HUES48 (cell line): Measurements from ENCODE around the gene LAMTOR5.
"Not testable (repeated sequence)": the region's sequence is repeated elsewhere in the genome, so short reads cannot be mapped to it uniquely, and the experiment has no call there.

Source experiments
- H3K27ac ChIP-seq: one replicate; pipeline ENCODE4 v1.7.0; 2013; ENCODE audit warnings: low read depth, low read length, inconsistent platforms
- H3K27me3 ChIP-seq: 2 replicates; pipeline ENCODE4 v1.6.1; 2013; ENCODE audit warnings: mild to moderate bottlenecking, low read length; ENCODE audit not compliant: control insufficient read depth, insufficient read depth
- H3K36me3 ChIP-seq: 2 replicates; pipeline ENCODE4 v1.6.1; 2013; ENCODE audit warnings: low read length; ENCODE audit not compliant: control insufficient read depth, insufficient read depth
- H3K4me1 ChIP-seq: 2 replicates; pipeline ENCODE4 v1.6.1; 2013; ENCODE audit warnings: mild to moderate bottlenecking, low read length; ENCODE audit not compliant: control insufficient read depth, insufficient read depth
- H3K4me3 ChIP-seq: 2 replicates; pipeline ENCODE4 v1.5.1; 2013; ENCODE audit warnings: mild to moderate bottlenecking, low read depth, low read length
- H3K9ac ChIP-seq: 2 replicates; pipeline ENCODE4 v1.6.1; 2013; ENCODE audit warnings: mild to moderate bottlenecking, low read depth, low read length, moderate library complexity
- H3K9me3 ChIP-seq: 2 replicates; pipeline ENCODE4 v1.6.1; 2013; ENCODE audit warnings: low read length; ENCODE audit not compliant: control insufficient read depth, insufficient read depth

LAMTOR5 gene

GRCh38 chr1:110441888-110442287 is 34.4 kb upstream of the LAMTOR5 start:
- H3K4me1 ChIP-seq: no peaks in the 10 kb centered on the region
- H3K36me3 ChIP-seq: no peaks in the 10 kb centered on the region
- no peak overlapping the region for H3K4me3 ChIP-seq
- H3K9me3 ChIP-seq: no peaks in the 10 kb centered on the region
- H3K27ac ChIP-seq: no peak overlapping the region
- H3K27me3 ChIP-seq: no peaks in the 10 kb centered on the region
- H3K9ac ChIP-seq: no peak overlapping the region

DNA sequence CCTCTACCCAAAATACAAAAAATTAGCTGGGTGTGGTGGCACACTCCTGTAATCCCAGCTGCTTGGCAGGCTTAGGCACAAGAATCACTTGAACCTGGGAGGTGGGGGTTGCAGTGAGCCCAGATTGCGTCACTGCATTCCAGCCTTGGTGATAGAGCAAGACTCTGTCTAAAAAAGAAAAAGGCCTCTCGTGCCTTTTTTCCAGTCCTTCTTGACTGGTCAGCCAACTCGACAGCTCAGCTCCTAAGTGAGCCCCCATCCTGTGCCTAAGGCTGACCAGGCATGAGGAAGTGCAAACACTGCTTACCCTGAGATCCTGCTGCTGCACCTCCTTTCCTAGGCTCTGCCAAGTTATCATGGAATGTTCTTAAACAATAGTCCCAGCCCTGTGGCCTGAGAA is 33.4 kb upstream of the LAMTOR5 start:
- no peak overlapping the region for H3K4me3 ChIP-seq
- H3K9ac ChIP-seq: no peak overlapping the region
- H3K4me1 ChIP-seq: no peaks in the 10 kb centered on the region
- no peaks in the 10 kb centered on the region for H3K9me3 ChIP-seq
- no peaks in the 10 kb centered on the region for H3K27me3 ChIP-seq
- H3K27ac ChIP-seq: no peak overlapping the region
- no peaks in the 10 kb centered on the region for H3K36me3 ChIP-seq

- H3K9ac ChIP-seq, H3K36me3 ChIP-seq, H3K4me1 ChIP-seq, H3K4me3 ChIP-seq, H3K27ac ChIP-seq, H3K27me3 ChIP-seq, H3K9me3 ChIP-seq: not testable (repeated sequence)
Observed at GRCh38 chr1:110439873-110440272, 32.4 kb upstream of the LAMTOR5 start.

DNA sequence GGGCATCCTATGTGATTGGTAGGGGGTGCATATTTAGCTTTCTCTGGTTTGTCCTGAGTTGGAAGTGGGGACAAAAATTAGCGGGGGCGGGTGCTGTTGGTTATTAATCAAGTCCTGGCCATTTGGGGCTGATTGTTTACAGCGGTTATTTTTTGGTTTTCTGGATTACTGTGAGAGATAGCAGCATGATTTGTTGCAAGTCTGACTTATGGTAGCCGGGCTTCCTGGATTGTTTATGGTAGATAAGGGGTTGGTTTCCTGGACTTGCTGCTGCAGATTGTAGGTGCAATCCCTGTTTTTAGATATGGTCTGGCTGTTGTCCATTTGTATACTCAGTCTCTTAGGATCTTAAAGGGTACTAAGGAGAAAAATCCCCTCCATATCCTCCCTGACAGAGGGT is 31.4 kb upstream of the LAMTOR5 start:
- H3K9me3 ChIP-seq: no peaks in the 10 kb centered on the region
- H3K9ac ChIP-seq: no peak overlapping the region
- no peaks in the 10 kb centered on the region for H3K36me3 ChIP-seq
- H3K27ac ChIP-seq: no peak overlapping the region
- peaks cover 5% of the 10 kb centered on the region for H3K4me1 ChIP-seq
- H3K4me3 ChIP-seq: no peak overlapping the region
- no peaks in the 10 kb centered on the region for H3K27me3 ChIP-seq

DNA sequence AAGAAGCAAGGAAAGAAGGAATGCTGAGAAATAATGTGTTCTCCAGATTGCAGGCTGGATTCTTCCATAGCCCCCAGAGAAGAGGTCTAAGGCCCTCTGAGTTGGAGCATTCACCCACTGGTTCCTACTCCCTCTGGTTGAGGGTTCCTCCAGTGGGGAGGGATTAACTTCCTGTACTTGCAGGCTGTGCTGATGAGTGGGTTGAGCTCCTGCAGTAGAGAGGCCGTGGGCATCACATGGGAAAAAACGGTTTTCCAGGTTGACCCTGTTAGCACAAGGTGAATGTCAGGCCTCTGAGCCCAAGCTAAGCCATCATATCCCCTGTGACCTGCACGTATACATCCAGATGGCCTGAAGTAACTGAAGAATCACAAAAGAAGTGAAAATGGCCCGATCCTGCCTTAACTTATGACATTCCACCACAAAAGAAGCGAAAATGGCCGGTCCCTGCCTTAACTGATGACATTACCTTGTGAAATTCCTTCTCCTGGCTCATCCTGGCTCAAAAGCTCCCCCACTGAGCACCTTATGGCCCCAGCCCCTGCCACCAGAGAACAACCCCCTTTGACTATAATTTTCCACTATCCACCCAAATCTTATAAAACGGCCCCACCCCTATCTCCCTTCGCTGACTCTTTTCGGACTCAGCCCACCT is 30.3 kb upstream of the LAMTOR5 start:
- not testable (repeated sequence) for H3K9me3 ChIP-seq, H3K4me3 ChIP-seq, H3K9ac ChIP-seq, H3K36me3 ChIP-seq, H3K27me3 ChIP-seq
- Histone ChIP-seq H3K27ac (peak overlapping the region; percentile 57), H3K4me1 (peaks cover 11% of the 10 kb centered on the region)

DNA sequence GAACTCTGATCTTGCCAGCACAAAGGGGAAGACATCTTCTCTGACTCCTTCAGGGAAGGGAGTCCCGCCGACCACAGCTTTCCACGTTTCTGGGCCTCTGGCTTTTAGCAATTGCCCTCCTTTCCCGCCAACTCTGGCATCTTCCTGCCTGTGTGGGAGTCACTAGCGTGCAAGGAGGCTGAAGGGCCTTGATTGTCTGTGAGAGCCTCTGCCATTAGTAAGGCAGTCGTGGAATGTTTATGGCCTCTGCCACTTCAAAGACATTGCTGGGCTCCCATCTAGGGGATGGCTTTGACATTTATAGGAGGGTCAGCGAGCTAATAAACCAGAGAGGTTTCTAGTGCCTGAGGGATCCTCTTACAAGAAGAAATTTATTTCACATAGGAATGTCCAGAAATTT is 29.1 kb upstream of the LAMTOR5 start:
- H3K27ac ChIP-seq: no peak overlapping the region
- H3K36me3 ChIP-seq: no peaks in the 10 kb centered on the region
- H3K27me3 ChIP-seq: no peaks in the 10 kb centered on the region
- H3K4me3 ChIP-seq: no peak overlapping the region
- H3K9me3 ChIP-seq: no peaks in the 10 kb centered on the region
- H3K4me1 ChIP-seq: peaks cover 11% of the 10 kb centered on the region
- no peak overlapping the region for H3K9ac ChIP-seq

DNA sequence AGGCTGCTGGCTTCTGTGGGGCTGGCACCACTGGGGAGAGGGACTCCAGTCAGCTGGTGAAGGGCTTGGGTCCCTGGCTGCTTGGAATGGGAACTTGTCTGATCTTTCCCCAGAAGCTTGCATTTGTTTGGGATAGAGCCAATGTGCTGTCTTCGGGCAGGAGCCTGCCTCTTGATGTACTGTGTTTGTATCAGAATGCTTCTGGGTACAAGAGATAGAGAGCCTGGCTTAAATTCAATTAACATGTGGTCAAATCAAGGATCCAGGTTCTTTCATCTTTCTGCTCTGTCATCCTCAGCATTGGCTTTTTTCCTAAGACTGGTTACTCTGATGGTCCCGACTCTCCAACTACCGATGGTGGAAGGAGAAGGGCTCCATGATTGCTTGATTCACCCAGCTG is 27.5 kb upstream of the LAMTOR5 start:
- H3K4me1 ChIP-seq: peaks cover 11% of the 10 kb centered on the region
- no peak overlapping the region for H3K27ac ChIP-seq
- H3K4me3 ChIP-seq: no peak overlapping the region
- H3K27me3 ChIP-seq: no peaks in the 10 kb centered on the region
- no peak overlapping the region for H3K9ac ChIP-seq
- H3K9me3 ChIP-seq: no peaks in the 10 kb centered on the region
- H3K36me3 ChIP-seq: no peaks in the 10 kb centered on the region

GRCh38 chr1:110433803-110434202 is 26.3 kb upstream of the LAMTOR5 start:
- peak overlapping the region; percentile 51 for H3K27ac ChIP-seq
- no peak overlapping the region for H3K9ac ChIP-seq
- H3K9me3 ChIP-seq: no peaks in the 10 kb centered on the region
- no peaks in the 10 kb centered on the region for H3K27me3 ChIP-seq
- no peaks in the 10 kb centered on the region for H3K36me3 ChIP-seq
- H3K4me3 ChIP-seq: no peak overlapping the region
- H3K4me1 ChIP-seq: peaks cover 11% of the 10 kb centered on the region

GRCh38 chr1:110433213-110433612 is 25.7 kb upstream of the LAMTOR5 start:
- Histone ChIP-seq H3K9me3 (no peaks in the 10 kb centered on the region), H3K27me3 (no peaks in the 10 kb centered on the region), H3K36me3 (no peaks in the 10 kb centered on the region), H3K4me1 (peaks cover 11% of the 10 kb centered on the region), H3K4me3 (no peak overlapping the region), H3K27ac (no peak overlapping the region), H3K9ac (no peak overlapping the region)

- H3K4me3 ChIP-seq: no peak overlapping the region
- no peak overlapping the region for H3K9ac ChIP-seq
- H3K27ac ChIP-seq: no peak overlapping the region
- peaks cover 11% of the 10 kb centered on the region for H3K4me1 ChIP-seq
- H3K9me3 ChIP-seq: no peaks in the 10 kb centered on the region
- no peaks in the 10 kb centered on the region for H3K27me3 ChIP-seq
- no peaks in the 10 kb centered on the region for H3K36me3 ChIP-seq
Observed at GRCh38 chr1:110430901-110431300, 23.4 kb upstream of the LAMTOR5 start.

- H3K27me3 ChIP-seq: no peaks in the 10 kb centered on the region
- H3K36me3 ChIP-seq: no peaks in the 10 kb centered on the region
- peaks cover 11% of the 10 kb centered on the region for H3K4me1 ChIP-seq
- no peak overlapping the region for H3K27ac ChIP-seq
- no peaks in the 10 kb centered on the region for H3K9me3 ChIP-seq
- no peak overlapping the region for H3K9ac ChIP-seq
- H3K4me3 ChIP-seq: no peak overlapping the region
Observed at GRCh38 chr1:110430366-110430765, 22.9 kb upstream of the LAMTOR5 start.

- H3K9ac ChIP-seq: no peak overlapping the region
- peaks cover 6% of the 10 kb centered on the region for H3K4me1 ChIP-seq
- no peak overlapping the region for H3K4me3 ChIP-seq
- no peaks in the 10 kb centered on the region for H3K9me3 ChIP-seq
- no peaks in the 10 kb centered on the region for H3K27me3 ChIP-seq
- H3K36me3 ChIP-seq: no peaks in the 10 kb centered on the region
- H3K27ac ChIP-seq: no peak overlapping the region
Observed at GRCh38 chr1:110428946-110429345, 21.5 kb upstream of the LAMTOR5 start.
